ENCODE measurements around the gene ADARB1. TPM values are rescaled to one million over a fixed set of nuclear protein-coding genes. Genes with fewer than 3 reads are reported as not detected.

ADARB1 gene
- total RNA-seq, 1 experiment from 2014 or later = 14.6 TPM

- CTCF ChIA-PET = no interaction called here
- no peak overlapping the region for H3K4me3 Mint-ChIP-seq
- no peaks in the 10 kb centered on the region for H3K36me3 Mint-ChIP-seq
- no peak for ATAC-seq
- TF ChIP-seq TEAD4 (CRISPR knock-in tag; IDR thresholded peaks at IDR 0.05) (no peak), ERG (CRISPR knock-in tag; IDR thresholded peaks at IDR 0.05) (no peak), STAT6 (CRISPR knock-in tag; conservative IDR thresholded peaks at IDR 0.05; ENCODE audit: low read depth) (no peak), TP53 (CRISPR knock-in tag; IDR thresholded peaks at IDR 0.05) (no peak), ZNF281 (CRISPR knock-in tag; IDR thresholded peaks at IDR 0.05) (no peak), NR3C1 (CRISPR knock-in tag; conservative IDR thresholded peaks at IDR 0.05; ENCODE audit: low read depth) (no peak), SOX15 (CRISPR knock-in tag; IDR thresholded peaks at IDR 0.05) (no peak), KAT7 (CRISPR knock-in tag; IDR thresholded peaks at IDR 0.05; ENCODE audit: borderline replicate concordance) (no peak), TCF7 (CRISPR knock-in tag; IDR thresholded peaks at IDR 0.05; ENCODE audit: low read depth) (no peak), MXD4 (CRISPR knock-in tag; IDR thresholded peaks at IDR 0.05; ENCODE audit: borderline replicate concordance) (no peak), EMX1 (CRISPR knock-in tag; IDR thresholded peaks at IDR 0.05) (no peak), ATF3 (CRISPR knock-in tag; conservative IDR thresholded peaks at IDR 0.05) (no peak), ZNF512 (CRISPR knock-in tag; IDR thresholded peaks at IDR 0.05; ENCODE audit: borderline replicate concordance) (no peak), JUN (CRISPR knock-in tag; IDR thresholded peaks at IDR 0.05) (no peak), ETV6 (CRISPR knock-in tag; IDR thresholded peaks at IDR 0.05) (no peak), ZBTB21 (CRISPR knock-in tag; IDR thresholded peaks at IDR 0.05; ENCODE audit: borderline replicate concordance) (no peak)
- TF ChIP-seq, protein P1, sequence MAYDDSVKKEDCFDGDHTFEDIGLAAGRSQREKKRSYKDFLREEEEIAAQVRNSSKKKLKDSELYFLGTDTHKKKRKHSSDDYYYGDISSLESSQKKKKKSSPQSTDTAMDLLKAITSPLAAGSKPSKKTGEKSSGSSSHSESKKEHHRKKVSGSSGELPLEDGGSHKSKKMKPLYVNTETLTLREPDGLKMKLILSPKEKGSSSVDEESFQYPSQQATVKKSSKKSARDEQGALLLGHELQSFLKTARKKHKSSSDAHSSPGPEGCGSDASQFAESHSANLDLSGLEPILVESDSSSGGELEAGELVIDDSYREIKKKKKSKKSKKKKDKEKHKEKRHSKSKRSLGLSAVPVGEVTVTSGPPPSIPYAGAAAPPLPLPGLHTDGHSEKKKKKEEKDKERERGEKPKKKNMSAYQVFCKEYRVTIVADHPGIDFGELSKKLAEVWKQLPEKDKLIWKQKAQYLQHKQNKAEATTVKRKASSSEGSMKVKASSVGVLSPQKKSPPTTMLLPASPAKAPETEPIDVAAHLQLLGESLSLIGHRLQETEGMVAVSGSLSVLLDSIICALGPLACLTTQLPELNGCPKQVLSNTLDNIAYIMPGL (CRISPR knock-in tag; IDR thresholded peaks at IDR 0.05) = no peak
- TF ChIP-seq, protein P2, sequence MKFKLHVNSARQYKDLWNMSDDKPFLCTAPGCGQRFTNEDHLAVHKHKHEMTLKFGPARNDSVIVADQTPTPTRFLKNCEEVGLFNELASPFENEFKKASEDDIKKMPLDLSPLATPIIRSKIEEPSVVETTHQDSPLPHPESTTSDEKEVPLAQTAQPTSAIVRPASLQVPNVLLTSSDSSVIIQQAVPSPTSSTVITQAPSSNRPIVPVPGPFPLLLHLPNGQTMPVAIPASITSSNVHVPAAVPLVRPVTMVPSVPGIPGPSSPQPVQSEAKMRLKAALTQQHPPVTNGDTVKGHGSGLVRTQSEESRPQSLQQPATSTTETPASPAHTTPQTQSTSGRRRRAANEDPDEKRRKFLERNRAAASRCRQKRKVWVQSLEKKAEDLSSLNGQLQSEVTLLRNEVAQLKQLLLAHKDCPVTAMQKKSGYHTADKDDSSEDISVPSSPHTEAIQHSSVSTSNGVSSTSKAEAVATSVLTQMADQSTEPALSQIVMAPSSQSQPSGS (CRISPR knock-in tag; IDR thresholded peaks at IDR 0.05; ENCODE audit: borderline replicate concordance, low read depth) = no peak
- TF ChIP-seq, protein P3, sequence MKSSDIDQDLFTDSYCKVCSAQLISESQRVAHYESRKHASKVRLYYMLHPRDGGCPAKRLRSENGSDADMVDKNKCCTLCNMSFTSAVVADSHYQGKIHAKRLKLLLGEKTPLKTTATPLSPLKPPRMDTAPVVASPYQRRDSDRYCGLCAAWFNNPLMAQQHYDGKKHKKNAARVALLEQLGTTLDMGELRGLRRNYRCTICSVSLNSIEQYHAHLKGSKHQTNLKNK (CRISPR knock-in tag; IDR thresholded peaks at IDR 0.05) = no peak
- POLR2A ChIA-PET = no interaction called here
- no peak for DNase-seq (ENCODE audit: low spot score)
- no peak overlapping the region for H3K27ac Mint-ChIP-seq
- no peaks in the 10 kb centered on the region for H3K9me3 Mint-ChIP-seq
- no peaks in the 10 kb centered on the region for H3K27me3 Mint-ChIP-seq (ENCODE audit: low read depth)
- H3K4me1 Mint-ChIP-seq = no peaks in the 10 kb centered on the region
Observed at GRCh38 chr21:45209046-45209445, 134.7 kb downstream of the ADARB1 start.

All from WTC11 (cell line).